GM23338 (cell line): ENCODE measurements around the gene IGSF6. TPM values are rescaled to one million over a fixed set of nuclear protein-coding genes. Genes with fewer than 3 reads are reported as not detected.

Source experiments
- ATAC-seq: fragments of 200-7000 bp; cut with Tn5 transposase; 3 replicates; pipeline ENCODE4 v1.9.1; 2020
- DNase-seq: peaks from one replicate; pipeline ENCODE4 v3.0.0-alpha.2; 2015; ENCODE audit warnings: low spot score
- H2AFZ ChIP-seq: fragments of 200-600 bp; sonication (generic); 2 replicates; pipeline ENCODE4 v1.8.0; 2016; ENCODE audit warnings: antibody characterized with exemption, mild to moderate bottlenecking, moderate library complexity
- H3F3A ChIP-seq: fragments of 200-600 bp; sonication (generic); replicated peaks from 2 replicates; pipeline ENCODE4 v1.8.0; 2017; ENCODE audit warnings: antibody characterized with exemption, mixed run types, low read depth
- H3K27ac ChIP-seq: fragments of 200-600 bp; sonication (generic); 2 replicates; pipeline ENCODE4 v1.6.1; 2016; ENCODE audit warnings: low read depth
- H3K27me3 ChIP-seq: fragments of 200-600 bp; sonication (generic); 2 replicates; pipeline ENCODE4 v1.8.0; 2016; ENCODE audit warnings: mild to moderate bottlenecking, mixed run types, moderate library complexity; ENCODE audit not compliant: insufficient read depth
- H3K36me3 ChIP-seq: fragments of 200-600 bp; sonication (generic); 2 replicates; pipeline ENCODE4 v1.8.0; 2016; ENCODE audit warnings: mild to moderate bottlenecking; ENCODE audit not compliant: insufficient read depth
- H3K4me1 ChIP-seq: fragments of 200-600 bp; sonication (generic); 2 replicates; pipeline ENCODE4 v1.8.0; 2016; ENCODE audit warnings: mild to moderate bottlenecking, moderate library complexity; ENCODE audit not compliant: insufficient read depth
- H3K4me2 ChIP-seq: fragments of 200-600 bp; sonication (generic); 2 replicates; pipeline ENCODE4 v1.7.1; 2017; ENCODE audit warnings: mixed run types
- H3K4me3 ChIP-seq: fragments of 200-600 bp; sonication (generic); 2 replicates; pipeline ENCODE4 v1.6.1; 2016; ENCODE audit warnings: mixed run types
- H3K79me2 ChIP-seq: fragments of 200-600 bp; sonication (generic); replicated peaks from 2 replicates; pipeline ENCODE4 v1.8.0; 2017; ENCODE audit warnings: mild to moderate bottlenecking; ENCODE audit not compliant: insufficient read depth
- H3K9me2 ChIP-seq: fragments of 200-600 bp; sonication (generic); 2 replicates; pipeline ENCODE4 v1.8.0; 2017; ENCODE audit not compliant: insufficient read depth
- H4K20me1 ChIP-seq: fragments of 200-600 bp; sonication (generic); replicated peaks from 2 replicates; pipeline ENCODE4 v1.8.0; 2017; ENCODE audit warnings: mild to moderate bottlenecking; ENCODE audit not compliant: insufficient read depth
- H3K27ac Mint-ChIP-seq: 2 replicates; pipeline ENCODE4 v1.8.0; 2020; ENCODE audit warnings: inconsistent platforms, mild to moderate bottlenecking, moderate library complexity, mixed read lengths
- H3K27me3 Mint-ChIP-seq: 3 replicates; pipeline ENCODE4 v1.8.0; 2022; ENCODE audit warnings: low read depth, mild to moderate bottlenecking, moderate library complexity, mixed read lengths, inconsistent platforms; ENCODE audit not compliant: insufficient read depth, poor library complexity
- H3K36me3 Mint-ChIP-seq: 3 replicates; pipeline ENCODE4 v1.8.0; 2021; ENCODE audit warnings: low read depth, mild to moderate bottlenecking, inconsistent platforms, moderate library complexity, mixed read lengths
- H3K4me1 Mint-ChIP-seq: 3 replicates; pipeline ENCODE4 v1.8.0; 2020; ENCODE audit warnings: mild to moderate bottlenecking, inconsistent platforms, mixed read lengths
- H3K4me3 Mint-ChIP-seq: 3 replicates; pipeline ENCODE4 v1.8.0; 2021; ENCODE audit warnings: moderate library complexity, mild to moderate bottlenecking, inconsistent platforms, mixed read lengths
- H3K9me3 Mint-ChIP-seq: 3 replicates; pipeline ENCODE4 v1.8.0; 2020; ENCODE audit warnings: moderate library complexity, mild to moderate bottlenecking, inconsistent platforms, mixed read lengths
- CREB1 ChIP-seq: fragments of 250-450 bp; sonication (Bioruptor Pico); IDR thresholded peaks from 2 replicates; pipeline ENCODE4 v1.5.0; 2020; ENCODE audit warnings: low read depth, mild to moderate bottlenecking, moderate library complexity
- CTCF ChIP-seq, 2 experiments: fragments of 200-600 bp in 1 of 2; sonication (generic) in 1 of 2; conservative IDR thresholded peaks; 2 replicates each; pipeline versions ENCODE4 v1.5.1 to v1.6.1; 2016 to 2017; ENCODE audit warnings: antibody characterized with exemption in 2 of 2, low read depth in 2 of 2, mild to moderate bottlenecking in 2 of 2, moderate library complexity in 1 of 2
- ETS1 ChIP-seq: IDR thresholded peaks from 2 replicates; pipeline ENCODE4 v1.6.1; 2016; ENCODE audit warnings: antibody characterized with exemption
- EZH2 ChIP-seq: fragments of 200-600 bp; sonication (generic); IDR thresholded peaks from one replicate; pipeline ENCODE4 v1.8.0; 2017; ENCODE audit warnings: antibody characterized with exemption, mild to moderate bottlenecking, low read depth; ENCODE audit not compliant: unreplicated experiment
- EZH2phosphoT487 ChIP-seq: fragments of 200-600 bp; sonication (generic); IDR thresholded peaks from one replicate; pipeline ENCODE4 v1.8.1; 2018; ENCODE audit warnings: antibody characterized with exemption; ENCODE audit not compliant: unreplicated experiment
- JUNB ChIP-seq: IDR thresholded peaks from one replicate; pipeline ENCODE4 v1.6.1; 2016; ENCODE audit warnings: antibody characterized with exemption; ENCODE audit not compliant: unreplicated experiment
- NANOG ChIP-seq: IDR thresholded peaks from 2 replicates; pipeline ENCODE4 v1.6.1; 2016; ENCODE audit warnings: antibody characterized with exemption, borderline replicate concordance
- POLR2AphosphoS5 ChIP-seq: IDR thresholded peaks from 2 replicates; pipeline ENCODE4 v1.6.1; 2016; ENCODE audit warnings: antibody characterized with exemption, low read depth
- REST ChIP-seq: IDR thresholded peaks from one replicate; pipeline ENCODE4 v1.6.1; 2018; ENCODE audit warnings: antibody characterized with exemption; ENCODE audit not compliant: unreplicated experiment
- STAT1 ChIP-seq: IDR thresholded peaks from one replicate; pipeline ENCODE4 v1.6.1; 2016; ENCODE audit warnings: antibody characterized with exemption; ENCODE audit not compliant: unreplicated experiment
- ZNF114 ChIP-seq: fragments of 250-450 bp; sonication (Bioruptor Pico); IDR thresholded peaks from 2 replicates; pipeline ENCODE4 v1.5.0; 2020; ENCODE audit warnings: mild to moderate bottlenecking, moderate library complexity
- ZNF331 ChIP-seq: fragments of 250-450 bp; sonication (Bioruptor Pico); IDR thresholded peaks from 2 replicates; pipeline ENCODE4 v1.5.0; 2020; ENCODE audit warnings: low read depth, mild to moderate bottlenecking, moderate library complexity
- ZNF462 ChIP-seq: fragments of 250-450 bp; sonication (Bioruptor Pico); IDR thresholded peaks from 2 replicates; pipeline ENCODE4 v1.5.0; 2020; ENCODE audit warnings: mild to moderate bottlenecking, moderate library complexity
- polyA plus RNA-seq: library from polyadenylated mRNA; unstranded; fragments of >200 nt; fragmentation: Nextera tagmentation; extraction: Ambion mirVana; gene quantifications from 2 replicates; pipeline ENCODE4 v1.2.1, GENCODE V29; 2016
- total RNA-seq: library from RNA; depleted of rRNA; stranded (reverse); fragments of >200 nt; shearing (Covaris generic); gene quantifications from 2 replicates; pipeline ENCODE4 v1.2.3, GENCODE V29; 2014

The IGSF6 gene
- total and polyA plus RNA-seq, 2 experiments from 2014 or later = 0.19 TPM; not detected in 1

GRCh38 chr16:21637032-21637968, 15.1 kb downstream of the IGSF6 start:
- H3K36me3 ChIP-seq = no peaks in the 10 kb centered on the region
- no peak for DNase-seq
- no peaks in the 10 kb centered on the region for H3K9me2 ChIP-seq
- TF ChIP-seq POLR2AphosphoS5 (no peak), CREB1 (CRISPR knock-in tag) (no peak), EZH2 (no peak), STAT1 (no peak), NANOG (no peak), ZNF331 (no peak), EZH2phosphoT487 (no peak), ZNF462 (CRISPR knock-in tag) (no peak), REST (no peak), JUNB (no peak), CTCF (conservative IDR thresholded peaks at IDR 0.05; ENCODE audit: low read depth in 2 of 2) (no peak), ZNF114 (CRISPR knock-in tag) (no peak), ETS1 (no peak)
- H3K79me2 ChIP-seq = peaks cover 13% of the 10 kb centered on the region; the same call in 1 of the 2 replicates
- H3K4me3 ChIP-seq = no peak overlapping the region
- H3K27ac ChIP-seq = no peak overlapping the region
- peaks cover 8% of the 10 kb centered on the region; the same call in 1 of the 2 replicates for H3K4me1 ChIP-seq
- no peak overlapping the region for H3K27ac Mint-ChIP-seq
- no peaks in the 10 kb centered on the region for H3K27me3 ChIP-seq
- H3K4me3 Mint-ChIP-seq = no peak overlapping the region
- H3F3A ChIP-seq = no peaks in the 10 kb centered on the region
- no peaks in the 10 kb centered on the region for H3K9me3 Mint-ChIP-seq
- ATAC-seq = peak; percentile 28; the same call in 1 of the 3 replicates
- H3K4me2 ChIP-seq = no peak overlapping the region
- H4K20me1 ChIP-seq = peaks cover 3% of the 10 kb centered on the region; the same call in 1 of the 2 replicates
- peaks cover 2% of the 10 kb centered on the region for H3K27me3 Mint-ChIP-seq
- peaks cover 17% of the 10 kb centered on the region; the same call in 2 of the 3 replicates for H3K4me1 Mint-ChIP-seq
- peaks cover 13% of the 10 kb centered on the region; the same call in 1 of the 3 replicates for H3K36me3 Mint-ChIP-seq
- H2AFZ ChIP-seq = no peak overlapping the region
